PC-9 (cell line): ENCODE results near the gene ARHGAP45.

ENCODE experiments used
- EZH2 ChIP-seq: fragments of 200-600 bp; sonication (generic); IDR thresholded peaks from 2 replicates; pipeline ENCODE4 v1.8.0; 2017; ENCODE audit warnings: antibody characterized with exemption, low read depth
- TF ChIP-seq, protein P1 (sequence below): fragments of 200-600 bp; sonication (generic); conservative IDR thresholded peaks from 2 replicates; pipeline ENCODE4 v1.6.1; 2017; ENCODE audit warnings: mixed run types, antibody characterized with exemption, mild to moderate bottlenecking, moderate library complexity

DNA sequence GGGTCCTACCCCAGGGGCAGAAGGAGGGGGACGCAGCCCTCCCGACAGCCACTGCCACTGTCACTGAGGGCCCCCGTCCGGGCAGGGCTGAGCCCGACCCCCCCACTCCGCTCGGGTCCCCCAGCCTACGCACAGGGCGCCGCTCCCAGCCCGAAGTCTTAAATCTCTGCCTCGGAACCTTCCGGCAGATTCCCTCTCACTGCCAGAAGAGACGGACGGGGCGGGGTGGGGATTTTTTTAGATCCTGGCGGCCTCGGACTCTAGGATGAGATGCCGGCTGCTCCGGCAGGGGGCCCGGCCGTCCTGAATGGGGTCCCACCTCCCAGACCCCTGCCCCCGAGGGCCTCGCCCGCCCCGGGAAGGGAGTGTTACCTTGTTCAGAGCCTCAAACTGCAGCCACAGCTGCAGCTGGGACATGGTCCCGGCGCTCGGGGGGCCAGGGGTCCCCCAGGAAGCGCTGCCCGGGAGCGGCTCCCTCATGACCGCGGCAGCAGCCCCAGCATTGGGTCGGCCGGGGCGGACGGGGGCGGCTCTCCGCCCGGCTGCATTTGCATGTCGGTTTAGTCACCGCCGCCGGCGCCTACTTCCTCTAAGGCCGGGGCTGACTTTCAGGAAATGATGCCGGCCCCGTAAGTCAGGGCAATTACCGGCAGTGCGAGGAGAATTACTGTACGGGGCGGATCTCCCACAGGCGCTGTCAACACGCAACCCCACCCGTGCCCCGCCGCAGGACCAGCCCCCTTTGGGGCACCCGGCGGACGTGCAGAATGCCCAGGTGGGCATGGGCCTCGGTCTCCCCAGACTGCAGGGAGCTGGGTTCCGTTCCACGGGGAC is 65.0 kb downstream of the ARHGAP45 start:
- no peak for TF ChIP-seq EZH2
- TF ChIP-seq, protein P1, sequence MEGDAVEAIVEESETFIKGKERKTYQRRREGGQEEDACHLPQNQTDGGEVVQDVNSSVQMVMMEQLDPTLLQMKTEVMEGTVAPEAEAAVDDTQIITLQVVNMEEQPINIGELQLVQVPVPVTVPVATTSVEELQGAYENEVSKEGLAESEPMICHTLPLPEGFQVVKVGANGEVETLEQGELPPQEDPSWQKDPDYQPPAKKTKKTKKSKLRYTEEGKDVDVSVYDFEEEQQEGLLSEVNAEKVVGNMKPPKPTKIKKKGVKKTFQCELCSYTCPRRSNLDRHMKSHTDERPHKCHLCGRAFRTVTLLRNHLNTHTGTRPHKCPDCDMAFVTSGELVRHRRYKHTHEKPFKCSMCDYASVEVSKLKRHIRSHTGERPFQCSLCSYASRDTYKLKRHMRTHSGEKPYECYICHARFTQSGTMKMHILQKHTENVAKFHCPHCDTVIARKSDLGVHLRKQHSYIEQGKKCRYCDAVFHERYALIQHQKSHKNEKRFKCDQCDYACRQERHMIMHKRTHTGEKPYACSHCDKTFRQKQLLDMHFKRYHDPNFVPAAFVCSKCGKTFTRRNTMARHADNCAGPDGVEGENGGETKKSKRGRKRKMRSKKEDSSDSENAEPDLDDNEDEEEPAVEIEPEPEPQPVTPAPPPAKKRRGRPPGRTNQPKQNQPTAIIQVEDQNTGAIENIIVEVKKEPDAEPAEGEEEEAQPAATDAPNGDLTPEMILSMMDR = no peak
